Muscle of leg (tissue), 11 donors: ENCODE results near the gene IRF2BP2. TPM values are rescaled to one million over a fixed set of nuclear protein-coding genes. Genes with fewer than 3 reads are reported as not detected.

Source experiments
- DNase-seq: peaks from one replicate; pipeline ENCODE4 v3.0.0; 2013
- H3K27ac ChIP-seq: one replicate; pipeline ENCODE4 v1.5.1; 2013; ENCODE audit warnings: mild to moderate bottlenecking, low read length, control low read depth
- H3K27me3 ChIP-seq: one replicate; pipeline ENCODE4 v1.6.1; 2013; ENCODE audit warnings: low read length; ENCODE audit not compliant: control insufficient read depth, insufficient read depth
- H3K36me3 ChIP-seq: one replicate; pipeline ENCODE4 v1.6.1; 2013; ENCODE audit warnings: low read length; ENCODE audit not compliant: control insufficient read depth, insufficient read depth
- H3K4me1 ChIP-seq: one replicate; pipeline ENCODE4 v1.6.1; 2013; ENCODE audit warnings: low read length; ENCODE audit not compliant: control insufficient read depth, insufficient read depth
- H3K4me3 ChIP-seq: one replicate; pipeline ENCODE4 v1.5.1; 2013; ENCODE audit warnings: low read length, control low read depth
- H3K9me3 ChIP-seq: replicated peaks from 2 replicates; pipeline ENCODE4 v1.6.1; 2013; ENCODE audit warnings: low read depth, low read length; ENCODE audit not compliant: control insufficient read depth
- WGBS: methylation state at CpG from one replicate; pipeline ENCODE4 v1.1.5; 2013; ENCODE audit warnings: missing lambda C conversion rate; ENCODE audit not compliant: insufficient coverage; 5-methylcytosine and 5-hydroxymethylcytosine counted together
- polyA plus RNA-seq, 8 donors: library from polyadenylated mRNA; unstranded; fragments of 120-200 nt; gene quantifications; one replicate each; pipeline versions ENCODE4 v1.2.1 to v1.2.3, GENCODE V29; 2013; ENCODE audit warnings: inconsistent platforms in 1 of 8, low replicate concordance in 1 of 8; ENCODE audit not compliant: insufficient read length in 8 of 8, insufficient read depth in 1 of 8
- total RNA-seq: library from RNA; stranded (reverse); fragments of 120-200 nt; gene quantifications from one replicate; pipeline ENCODE4 v1.2.4, GENCODE V29; 2013

IRF2BP2 gene
- total and polyA plus RNA-seq, 9 donors = 59.9 to 93.0 (median 76.2) TPM

- 17% methylated on average over 1 of the region's 2 CpGs for WGBS
- Histone ChIP-seq H3K9me3 (no peaks in the 10 kb centered on the region), H3K4me3 (no peak overlapping the region), H3K27me3 (no peaks in the 10 kb centered on the region), H3K36me3 (no peaks in the 10 kb centered on the region), H3K4me1 (peaks cover 11% of the 10 kb centered on the region), H3K27ac (no peak overlapping the region)
- DNase-seq = no peak
These were observed 36.2 kb downstream of the IRF2BP2 start for GRCh38 chr1:234573711-234574299.

DNA sequence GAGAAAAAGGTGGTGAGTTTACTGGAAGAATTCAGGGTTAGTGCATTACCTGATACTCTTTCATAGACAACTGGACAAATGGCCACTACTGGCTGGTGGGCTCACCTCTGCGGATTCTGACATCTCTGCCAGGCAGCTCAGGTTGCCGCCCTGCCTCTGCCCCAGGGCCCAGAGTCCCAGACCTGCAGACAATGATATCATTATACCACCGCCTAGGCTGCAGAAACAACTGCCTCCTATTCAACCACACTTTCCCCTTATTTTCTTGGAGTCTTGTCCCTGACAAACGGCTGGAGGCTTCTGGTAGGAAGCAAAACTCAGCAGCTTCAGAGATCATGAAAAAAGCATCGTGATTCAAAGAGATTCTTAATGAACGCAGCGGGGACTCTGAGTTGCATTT, 37.0 kb downstream of the IRF2BP2 start:
- Histone ChIP-seq H3K4me1 (peaks cover 11% of the 10 kb centered on the region), H3K36me3 (no peaks in the 10 kb centered on the region), H3K9me3 (no peaks in the 10 kb centered on the region), H3K4me3 (no peak overlapping the region), H3K27ac (no peak overlapping the region), H3K27me3 (no peaks in the 10 kb centered on the region)
- 86% methylated on average over 4 of the region's 7 CpGs for WGBS
- DNase-seq = no peak

DNA sequence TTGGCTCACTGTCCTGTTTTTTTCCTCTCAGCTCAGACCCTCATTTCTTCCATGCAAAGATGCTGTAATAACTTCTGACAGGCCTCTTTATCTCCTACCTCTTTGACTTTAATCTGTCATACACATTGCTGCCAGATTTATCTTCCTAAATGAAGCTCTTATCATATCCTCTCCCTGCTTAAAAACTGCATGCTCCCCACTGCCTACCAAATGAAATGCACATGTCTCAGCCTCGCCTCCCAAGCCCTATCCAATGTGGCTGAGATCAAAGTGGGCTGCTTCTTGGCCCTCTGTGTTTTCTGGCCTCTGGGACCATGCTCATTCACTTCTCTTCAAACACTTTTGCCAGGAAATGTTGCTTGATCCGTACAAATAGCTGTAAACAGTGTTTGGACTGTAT, 38.3 kb downstream of the IRF2BP2 start:
- Histone ChIP-seq H3K27ac (no peak overlapping the region), H3K4me3 (no peak overlapping the region), H3K27me3 (no peaks in the 10 kb centered on the region), H3K36me3 (no peaks in the 10 kb centered on the region), H3K9me3 (no peaks in the 10 kb centered on the region), H3K4me1 (peaks cover 11% of the 10 kb centered on the region)
- WGBS = 80% methylated on average over 1 of the region's 2 CpGs
- DNase-seq = no peak

GRCh38 chr1:234570329-234571120, 39.5 kb downstream of the IRF2BP2 start:
- no peaks in the 10 kb centered on the region for H3K27me3 ChIP-seq
- DNase-seq = no peak
- no peak overlapping the region for H3K27ac ChIP-seq
- no peaks in the 10 kb centered on the region for H3K9me3 ChIP-seq
- peaks cover 11% of the 10 kb centered on the region for H3K4me1 ChIP-seq
- no peaks in the 10 kb centered on the region for H3K36me3 ChIP-seq
- WGBS = 83% methylated on average over 5 of the region's 6 CpGs
- H3K4me3 ChIP-seq = no peak overlapping the region

- peaks cover 11% of the 10 kb centered on the region for H3K4me1 ChIP-seq
- H3K27ac ChIP-seq = no peak overlapping the region
- no peak overlapping the region for H3K4me3 ChIP-seq
- H3K36me3 ChIP-seq = no peaks in the 10 kb centered on the region
- DNase-seq = no peak
- no peaks in the 10 kb centered on the region for H3K9me3 ChIP-seq
- no CpG with 5 or more reads among the region's 1 CpG for WGBS
- no peaks in the 10 kb centered on the region for H3K27me3 ChIP-seq
These were observed 41.6 kb downstream of the IRF2BP2 start for GRCh38 chr1:234568345-234568744.

GRCh38 chr1:234565132-234565531, 44.8 kb downstream of the IRF2BP2 start:
- Histone ChIP-seq H3K27ac (no peak overlapping the region), H3K27me3 (no peaks in the 10 kb centered on the region), H3K9me3 (no peaks in the 10 kb centered on the region), H3K4me1 (peaks cover 4% of the 10 kb centered on the region), H3K4me3 (no peak overlapping the region), H3K36me3 (no peaks in the 10 kb centered on the region)
- DNase-seq = no peak
- WGBS = 87% methylated on average over 2 of the region's 2 CpGs

- Histone ChIP-seq H3K4me1 (peaks cover 12% of the 10 kb centered on the region), H3K27ac (no peak overlapping the region), H3K27me3 (no peaks in the 10 kb centered on the region), H3K9me3 (no peaks in the 10 kb centered on the region), H3K36me3 (no peaks in the 10 kb centered on the region), H3K4me3 (no peak overlapping the region)
- WGBS = 76% methylated on average over 2 of the region's 7 CpGs
- DNase-seq = no peak
These were observed 45.6 kb downstream of the IRF2BP2 start for GRCh38 chr1:234564035-234565029.

GRCh38 chr1:234562334-234562733, 47.6 kb downstream of the IRF2BP2 start:
- Histone ChIP-seq H3K4me1 (peaks cover 16% of the 10 kb centered on the region), H3K9me3 (no peaks in the 10 kb centered on the region), H3K27ac (peak overlapping the region; percentile 33), H3K4me3 (no peak overlapping the region), H3K27me3 (no peaks in the 10 kb centered on the region), H3K36me3 (no peaks in the 10 kb centered on the region)
- DNase-seq = peak; percentile 65
- WGBS = 36% methylated on average over 3 of the region's 7 CpGs

GRCh38 chr1:234561319-234561718, 48.7 kb downstream of the IRF2BP2 start:
- no peak overlapping the region for H3K27ac ChIP-seq
- 78% methylated on average over 5 of the region's 5 CpGs for WGBS
- no peaks in the 10 kb centered on the region for H3K36me3 ChIP-seq
- no peak overlapping the region for H3K4me3 ChIP-seq
- H3K4me1 ChIP-seq = peaks cover 16% of the 10 kb centered on the region
- no peak for DNase-seq
- no peaks in the 10 kb centered on the region for H3K9me3 ChIP-seq
- H3K27me3 ChIP-seq = no peaks in the 10 kb centered on the region
